ENCODE measurements around the gene PKM.

PKM gene

DNA sequence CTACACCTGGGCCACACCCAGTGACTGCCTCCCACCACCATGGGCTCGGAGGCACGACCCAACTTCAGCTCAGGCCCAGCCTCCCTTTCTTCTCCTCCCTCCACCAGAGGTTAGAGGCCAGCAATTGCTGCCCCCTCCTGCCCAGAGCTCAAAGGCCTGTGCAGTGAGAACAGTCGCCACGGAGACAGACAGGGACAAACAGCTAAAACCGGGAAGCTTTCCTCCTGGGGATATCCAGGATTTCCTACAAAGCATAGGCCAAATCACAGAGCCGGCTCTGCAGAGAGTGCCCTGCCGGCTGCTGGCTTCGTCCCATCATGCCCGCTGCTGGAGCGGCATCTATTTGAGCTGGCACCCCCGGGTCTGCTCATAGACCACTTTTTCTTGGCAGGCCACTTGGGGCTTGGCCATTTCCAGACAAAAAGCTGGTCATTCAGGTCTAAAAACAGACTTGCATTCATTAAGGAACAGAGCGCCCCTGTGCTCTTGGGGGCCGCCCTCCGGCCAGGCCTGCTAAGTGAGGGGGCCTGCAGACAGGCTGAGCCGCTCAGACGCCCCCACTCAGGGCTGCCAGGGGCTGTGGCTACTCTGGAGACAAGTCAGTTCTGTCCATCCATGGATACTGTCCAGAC is 50.9 kb downstream of the PKM start:
- TF ChIP-seq, protein P1, sequence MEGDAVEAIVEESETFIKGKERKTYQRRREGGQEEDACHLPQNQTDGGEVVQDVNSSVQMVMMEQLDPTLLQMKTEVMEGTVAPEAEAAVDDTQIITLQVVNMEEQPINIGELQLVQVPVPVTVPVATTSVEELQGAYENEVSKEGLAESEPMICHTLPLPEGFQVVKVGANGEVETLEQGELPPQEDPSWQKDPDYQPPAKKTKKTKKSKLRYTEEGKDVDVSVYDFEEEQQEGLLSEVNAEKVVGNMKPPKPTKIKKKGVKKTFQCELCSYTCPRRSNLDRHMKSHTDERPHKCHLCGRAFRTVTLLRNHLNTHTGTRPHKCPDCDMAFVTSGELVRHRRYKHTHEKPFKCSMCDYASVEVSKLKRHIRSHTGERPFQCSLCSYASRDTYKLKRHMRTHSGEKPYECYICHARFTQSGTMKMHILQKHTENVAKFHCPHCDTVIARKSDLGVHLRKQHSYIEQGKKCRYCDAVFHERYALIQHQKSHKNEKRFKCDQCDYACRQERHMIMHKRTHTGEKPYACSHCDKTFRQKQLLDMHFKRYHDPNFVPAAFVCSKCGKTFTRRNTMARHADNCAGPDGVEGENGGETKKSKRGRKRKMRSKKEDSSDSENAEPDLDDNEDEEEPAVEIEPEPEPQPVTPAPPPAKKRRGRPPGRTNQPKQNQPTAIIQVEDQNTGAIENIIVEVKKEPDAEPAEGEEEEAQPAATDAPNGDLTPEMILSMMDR (IDR thresholded peaks at IDR 0.05): no peak

DNA sequence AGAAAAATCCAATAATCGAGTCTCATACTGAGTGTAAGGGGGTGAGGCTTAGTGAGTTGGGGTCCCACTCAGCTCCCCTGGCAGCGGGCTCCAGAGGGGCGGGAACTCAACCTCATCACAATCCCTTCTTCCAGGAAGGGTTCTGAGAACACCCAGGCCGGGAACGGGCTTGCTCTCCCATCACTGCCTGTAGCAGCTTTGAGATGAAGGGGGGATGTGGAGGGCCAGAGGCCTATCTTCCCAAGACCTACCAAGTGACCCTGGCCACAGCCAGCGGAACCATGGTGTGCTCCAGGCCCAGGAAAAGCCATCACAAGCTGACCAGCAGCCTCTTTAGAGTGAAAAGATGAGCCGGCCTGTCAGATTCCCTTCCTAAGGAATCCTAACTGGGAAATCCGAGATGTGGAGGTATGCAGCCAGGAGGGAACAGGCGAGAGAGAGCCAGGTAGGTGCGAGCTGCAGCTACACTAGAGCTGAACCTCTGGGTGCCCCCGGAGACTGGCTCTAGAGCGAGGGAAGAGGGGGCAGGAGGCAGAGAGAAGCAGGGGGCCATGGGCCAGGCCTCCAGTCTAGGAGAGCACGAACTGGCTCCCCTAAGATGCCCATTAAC is 51.9 kb downstream of the PKM start:
- TF ChIP-seq, protein P1 (IDR thresholded peaks at IDR 0.05): no peak

- TF ChIP-seq, protein P1 (IDR thresholded peaks at IDR 0.05): no peak
Measured at GRCh38 chr15:72176743-72177142, 54.2 kb downstream of the PKM start.

- TF ChIP-seq, protein P1 (IDR thresholded peaks at IDR 0.05): no peak
Measured at GRCh38 chr15:72176159-72176558, 54.8 kb downstream of the PKM start.

DNA sequence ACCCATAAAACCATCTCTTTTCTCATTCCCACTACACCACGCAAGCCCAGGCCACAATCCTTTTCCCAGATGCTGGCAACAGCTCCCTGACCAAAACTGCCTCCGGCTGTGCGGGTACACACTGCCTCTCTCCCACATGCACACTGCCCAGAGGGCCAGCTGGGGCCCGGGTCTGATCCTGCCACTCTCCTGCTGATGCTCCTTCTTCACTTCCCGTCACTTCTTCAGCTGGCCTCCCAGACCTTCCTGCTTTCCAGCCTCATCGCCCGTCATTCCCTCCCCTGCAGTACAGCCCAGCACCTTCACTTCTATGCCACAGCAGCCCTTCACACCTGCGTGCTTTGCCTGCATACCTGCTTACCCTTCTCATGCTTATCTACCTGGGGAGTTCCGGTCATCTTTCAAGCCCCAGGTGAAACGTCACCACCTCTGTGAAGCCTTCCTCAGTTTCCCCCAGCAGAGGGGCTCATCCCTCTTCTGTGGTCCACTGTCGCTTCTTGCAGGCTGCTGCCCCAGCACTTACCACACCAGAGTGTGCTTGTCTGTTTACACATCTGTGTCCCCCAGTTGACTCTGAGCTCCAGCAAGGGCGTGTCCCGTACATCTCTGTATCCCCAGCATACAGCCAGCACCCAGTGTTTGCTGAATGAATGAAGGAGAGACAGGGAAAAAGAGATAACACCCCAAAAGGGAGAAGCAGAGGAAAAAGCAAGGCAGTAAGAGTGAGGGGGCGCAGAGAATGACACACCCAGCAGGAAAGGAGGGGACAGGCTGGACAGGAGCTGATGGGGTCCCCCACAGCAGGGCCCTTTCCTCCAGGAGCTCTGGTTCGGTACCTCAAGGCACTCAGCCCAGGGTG is 55.6 kb downstream of the PKM start:
- TF ChIP-seq, protein P1 (IDR thresholded peaks at IDR 0.05): no peak

GRCh38 chr15:72174551-72175165 is 56.3 kb downstream of the PKM start:
- TF ChIP-seq, protein P1 (IDR thresholded peaks at IDR 0.05): no peak

DNA sequence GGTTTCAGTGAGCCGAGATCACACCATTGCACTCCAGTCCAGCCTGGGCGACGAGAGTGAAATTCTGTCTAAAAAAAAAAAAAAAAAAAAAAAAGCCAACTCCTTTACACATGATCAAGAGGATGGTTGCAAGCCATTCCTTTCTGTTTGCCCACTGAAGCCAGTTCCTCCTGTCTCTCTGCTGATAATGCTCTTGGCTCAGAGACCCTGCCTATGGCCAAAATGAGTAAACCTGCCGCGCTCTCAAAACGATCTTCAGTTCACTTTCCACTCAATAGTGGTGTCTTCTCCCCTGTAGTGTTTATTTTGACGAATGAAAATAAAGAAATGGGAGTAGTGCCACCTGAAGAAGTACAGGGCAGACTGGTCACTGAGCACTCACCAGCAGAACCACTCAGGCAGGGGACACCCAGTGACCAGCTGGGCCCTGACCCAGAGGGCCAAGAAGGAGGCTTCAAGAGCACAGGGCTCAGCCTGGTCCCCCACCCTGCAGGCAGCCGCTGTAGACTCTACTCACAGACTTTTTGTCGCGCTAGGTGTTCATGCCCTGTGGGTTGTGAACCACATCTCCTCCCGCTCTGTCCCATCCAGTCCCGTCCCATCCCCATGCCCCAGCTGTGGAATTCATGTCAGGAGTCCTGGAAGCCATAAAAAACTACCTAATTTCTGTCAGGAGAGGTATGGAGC is 57.0 kb downstream of the PKM start:
- TF ChIP-seq, protein P1 (IDR thresholded peaks at IDR 0.05): no peak
